GM18870 (cell line): ENCODE results near the gene SFMBT2.
A peak's percentile ranks its signal among the peaks of the same experiment; 100 is the strongest.
"Not testable (repeated sequence)": the region's sequence is repeated elsewhere in the genome, so short reads cannot be mapped to it uniquely, and the experiment has no call there.

Experiments
- ATAC-seq: cut with Tn5 transposase; IDR thresholded peaks from one replicate; pipeline ENCODE4 v1.9.1; 2021; ENCODE audit warnings: moderate library complexity; ENCODE audit not compliant: unreplicated experiment

SFMBT2 gene

GRCh38 chr10:7329219-7329618, 81.6 kb downstream of the SFMBT2 start:
- ATAC-seq = no peak

- no peak for ATAC-seq
Measured at GRCh38 chr10:7327885-7328284, 82.9 kb downstream of the SFMBT2 start.

DNA sequence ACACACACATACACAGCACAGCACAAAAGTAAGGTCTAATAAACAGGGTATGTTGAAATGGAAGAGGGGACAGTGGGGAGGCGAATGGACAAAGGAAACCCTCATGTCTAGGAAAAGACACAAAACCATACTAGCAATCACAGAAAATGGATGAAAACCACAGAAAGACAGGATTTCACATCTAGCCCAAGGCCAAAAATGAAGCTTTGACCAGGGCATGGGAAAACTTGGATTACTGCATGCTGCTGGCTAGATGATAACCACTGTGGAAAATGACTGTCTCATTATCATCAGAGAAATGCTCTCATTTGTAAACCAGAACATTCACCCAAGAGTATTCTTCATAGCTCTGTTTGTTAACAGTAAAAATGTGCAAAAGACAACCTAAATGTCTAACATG, 88.2 kb downstream of the SFMBT2 start:
- no peak for ATAC-seq

GRCh38 chr10:7320072-7320471, 90.8 kb downstream of the SFMBT2 start:
- no peak for ATAC-seq

- ATAC-seq = no peak
Measured at GRCh38 chr10:7319632-7320031, 91.2 kb downstream of the SFMBT2 start.

DNA sequence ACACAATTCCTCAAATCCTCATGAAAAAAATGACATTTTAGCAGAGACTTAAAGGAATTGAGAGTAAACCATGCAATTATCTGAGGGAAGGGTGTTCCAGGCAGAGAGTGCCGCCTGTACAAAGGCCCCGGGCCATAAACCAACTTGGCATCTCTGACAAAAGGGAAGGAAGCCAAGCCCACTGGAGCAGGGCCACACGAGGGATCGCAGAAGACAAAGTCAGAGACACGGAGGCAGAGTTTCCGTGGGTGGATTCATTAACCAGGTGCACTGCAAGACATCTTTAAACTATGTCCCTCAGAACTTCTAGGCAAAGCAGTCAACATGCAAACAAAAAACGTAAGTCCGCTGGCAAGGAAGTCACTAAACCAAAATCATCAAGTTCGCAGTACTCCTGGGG, 92.0 kb downstream of the SFMBT2 start:
- ATAC-seq = no peak

DNA sequence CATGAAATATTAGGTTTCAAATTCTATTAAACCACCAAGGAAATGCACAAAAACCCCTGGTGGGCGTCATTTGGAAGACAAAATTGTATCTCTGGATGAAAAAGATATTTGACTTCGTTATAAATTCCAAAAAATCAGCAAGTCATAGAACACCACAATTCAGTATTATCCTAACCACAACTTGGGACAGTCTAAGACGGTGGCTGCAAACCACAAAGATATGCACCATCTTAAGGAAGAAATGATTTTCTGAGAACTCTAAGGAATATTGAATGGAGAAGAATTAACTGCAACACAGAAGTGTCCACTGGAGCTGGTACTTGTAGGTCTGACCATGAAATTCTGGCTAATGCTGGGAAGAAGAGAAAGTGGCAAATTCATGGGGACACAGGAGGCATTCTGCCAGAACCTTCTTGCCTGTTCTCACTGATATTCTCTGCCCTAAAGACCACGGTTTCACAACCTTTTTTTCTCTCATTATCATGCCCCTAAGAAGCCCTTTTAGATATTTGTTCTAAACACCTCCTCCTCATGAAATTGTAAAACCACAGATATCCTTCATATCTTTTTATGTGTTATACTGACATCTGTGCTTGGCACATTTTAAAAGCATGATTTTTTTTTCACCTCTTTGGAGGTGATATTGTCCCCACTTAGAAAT, 92.9 kb downstream of the SFMBT2 start:
- ATAC-seq = no peak

GRCh38 chr10:7316839-7317238, 94.0 kb downstream of the SFMBT2 start:
- no peak for ATAC-seq

- ATAC-seq = no peak
Measured at GRCh38 chr10:7315906-7316305, 94.9 kb downstream of the SFMBT2 start.

DNA sequence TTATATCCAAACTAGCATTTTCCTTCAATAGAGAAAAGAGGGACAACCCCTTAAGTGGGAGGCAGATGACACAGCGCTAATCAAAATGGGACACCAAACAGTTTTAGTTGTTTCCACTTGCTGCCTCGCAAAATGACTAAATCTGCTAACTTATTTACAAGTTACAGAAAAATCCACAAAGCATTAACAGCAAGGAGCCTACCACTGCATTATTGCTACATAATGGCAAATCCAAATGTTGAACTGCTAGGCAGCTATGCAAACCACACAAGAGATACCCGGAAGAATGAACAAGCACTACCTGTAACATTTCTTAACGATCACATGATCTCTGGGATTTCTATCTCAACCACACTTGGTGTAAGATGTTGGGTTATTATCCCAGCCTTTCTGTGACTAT, 96.7 kb downstream of the SFMBT2 start:
- no peak for ATAC-seq

DNA sequence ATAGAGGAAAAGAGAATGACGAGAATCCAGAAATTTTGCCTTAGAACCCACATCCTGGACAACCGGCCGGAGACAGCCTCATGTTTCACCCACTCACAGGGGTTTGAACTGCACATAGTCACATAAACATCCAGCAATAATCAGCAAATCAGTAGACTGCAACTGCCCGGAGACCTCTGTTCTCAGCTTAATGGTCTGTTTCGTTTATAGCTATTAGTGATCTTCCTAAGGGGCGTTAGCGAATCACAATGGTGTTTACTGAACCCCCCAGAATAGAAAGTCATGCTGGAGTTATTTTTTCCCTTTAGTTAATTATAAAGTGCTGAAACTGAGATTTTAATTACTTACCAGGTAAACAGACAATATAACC, 98.4 kb downstream of the SFMBT2 start:
- ATAC-seq = no peak

- ATAC-seq = not testable (repeated sequence)
Measured at GRCh38 chr10:7311850-7312487, 98.9 kb downstream of the SFMBT2 start.

DNA sequence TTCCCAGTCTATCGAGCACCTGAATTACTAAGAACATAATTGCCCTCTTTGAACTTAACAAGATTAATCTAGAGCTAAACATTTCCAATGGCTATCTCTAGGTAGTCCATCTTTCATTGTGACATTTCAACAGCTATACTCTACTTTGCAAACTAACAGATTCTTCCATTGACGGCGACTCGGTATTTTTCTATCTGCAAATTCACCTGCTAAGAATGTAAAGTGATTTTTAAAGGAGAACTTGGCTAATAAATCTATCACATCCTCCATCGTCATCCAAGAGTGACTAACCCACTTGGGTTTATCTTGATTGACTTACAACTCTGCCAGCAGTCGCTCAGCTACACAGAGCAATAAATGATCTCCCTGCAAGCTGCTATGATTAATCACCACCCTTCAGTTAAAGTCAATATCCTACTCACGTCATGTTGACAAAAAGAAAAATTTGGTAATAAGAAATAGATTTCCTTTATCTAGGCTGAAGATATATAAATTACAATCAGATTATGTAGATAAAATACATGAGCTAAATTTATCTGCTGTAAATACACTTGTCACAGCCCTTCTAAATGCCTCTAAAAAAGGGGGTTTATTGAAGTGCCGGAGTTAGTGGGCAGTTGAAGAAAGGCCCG, 99.5 kb downstream of the SFMBT2 start:
- no peak for ATAC-seq

GRCh38 chr10:7310076-7310475, 100.8 kb downstream of the SFMBT2 start:
- ATAC-seq = no peak

DNA sequence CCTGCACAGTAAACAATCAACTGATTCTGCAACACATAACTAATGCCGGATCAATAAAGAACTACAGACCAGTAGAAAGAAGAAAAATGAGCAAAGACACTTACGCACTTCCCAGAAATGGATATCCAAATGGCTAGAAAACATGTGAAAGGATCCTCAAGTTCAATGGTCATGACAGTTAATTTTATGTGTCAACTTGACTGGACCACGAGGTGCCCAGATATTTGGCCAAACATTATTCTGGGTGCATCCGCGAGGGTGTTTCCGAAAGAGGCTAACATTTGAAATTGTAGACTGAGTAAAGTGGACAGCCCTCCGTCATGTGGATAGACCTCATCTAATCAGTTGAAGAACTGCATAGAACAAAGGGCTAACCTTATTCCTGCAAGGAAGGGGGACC, 102.0 kb downstream of the SFMBT2 start:
- no peak for ATAC-seq

DNA sequence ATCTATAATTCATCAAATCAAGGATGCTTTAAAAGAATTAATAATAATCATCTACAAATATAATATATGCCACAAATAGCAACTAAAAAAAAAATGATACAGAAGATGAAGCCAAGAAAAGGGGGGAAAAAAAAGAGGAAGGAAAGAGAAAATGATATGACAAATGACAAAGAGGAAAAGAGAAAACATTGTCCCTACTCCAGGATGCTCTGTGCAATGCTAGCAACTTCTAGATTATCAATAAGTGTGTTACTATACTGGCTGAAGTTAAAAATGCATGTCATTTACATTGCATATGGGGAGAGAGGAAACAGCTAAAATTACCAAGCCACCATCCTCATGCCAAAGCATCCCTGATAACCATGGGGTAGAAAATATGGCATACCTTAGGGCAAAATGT, 104.2 kb downstream of the SFMBT2 start:
- no peak for ATAC-seq

GRCh38 chr10:7306147-7306546, 104.7 kb downstream of the SFMBT2 start:
- ATAC-seq = peak; percentile 45

- ATAC-seq = no peak
Measured at GRCh38 chr10:7305053-7305452, 105.8 kb downstream of the SFMBT2 start.

DNA sequence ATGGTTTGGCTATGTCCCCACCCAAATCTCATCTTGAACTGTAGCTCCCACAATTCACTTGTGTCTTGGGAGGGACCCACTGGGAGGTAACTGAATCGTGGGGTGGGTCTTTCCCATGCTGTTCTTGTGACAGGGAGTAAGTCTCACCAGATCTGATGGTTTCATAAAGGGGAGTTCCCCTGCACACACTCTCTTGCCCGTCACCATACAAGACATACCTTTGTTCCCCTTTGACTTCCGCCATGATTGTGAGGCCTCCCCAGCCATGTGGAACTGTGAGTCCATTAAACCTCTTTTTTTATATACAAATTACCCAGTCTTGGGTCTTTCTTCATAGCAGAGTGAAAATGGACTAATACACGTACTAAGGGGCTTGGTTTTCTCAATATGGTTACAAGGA, 106.7 kb downstream of the SFMBT2 start:
- no peak for ATAC-seq

DNA sequence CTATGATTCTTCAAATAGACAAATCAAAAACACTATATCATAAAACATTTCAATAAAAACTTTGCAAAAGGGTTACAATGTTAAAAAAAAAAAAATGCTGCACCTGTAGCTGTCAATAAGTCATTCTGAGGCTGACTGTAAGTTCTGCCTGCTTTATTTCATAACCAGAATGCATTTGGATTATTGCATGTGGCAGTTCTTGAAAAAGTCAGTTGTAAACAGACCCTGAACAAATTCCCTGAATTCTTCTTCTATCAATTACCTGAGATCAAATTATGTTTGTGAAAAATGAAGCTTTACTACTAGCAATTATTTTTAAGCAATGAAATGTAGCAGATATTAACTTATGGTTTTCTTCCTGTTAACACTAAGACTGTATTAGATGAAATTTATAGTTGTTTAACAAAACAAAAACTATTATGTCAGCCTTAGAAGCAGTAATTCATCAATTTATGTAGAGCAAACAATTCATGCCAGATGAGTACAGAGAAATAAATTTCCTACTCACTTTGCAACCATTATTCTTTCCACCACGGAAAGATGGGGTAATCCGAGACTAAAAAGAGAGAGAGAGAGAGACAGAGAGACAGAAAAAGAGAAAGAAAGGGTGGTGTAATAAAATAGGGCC, 107.8 kb downstream of the SFMBT2 start:
- ATAC-seq = no peak

- ATAC-seq = no peak
Measured at GRCh38 chr10:7302392-7302906, 108.4 kb downstream of the SFMBT2 start.
